Ishikawa (cell line): Measurements from ENCODE around the gene TMEM178B.

Source experiments
- CEBPB ChIP-seq: IDR thresholded peaks from 2 replicates; pipeline ENCODE4 v1.6.1; 2012
- CREB1 ChIP-seq: IDR thresholded peaks from 2 replicates; pipeline ENCODE4 v1.6.1; 2012; ENCODE audit warnings: low read depth
- EGR1 ChIP-seq: IDR thresholded peaks from 2 replicates; pipeline ENCODE4 v1.6.1; 2012
- EP300 ChIP-seq: IDR thresholded peaks from 2 replicates; pipeline ENCODE4 v1.6.1; 2012; ENCODE audit warnings: borderline replicate concordance
- FOXM1 ChIP-seq: IDR thresholded peaks from 2 replicates; pipeline ENCODE4 v1.6.1; 2012; ENCODE audit warnings: low read depth, borderline replicate concordance
- NFIC ChIP-seq: IDR thresholded peaks from 2 replicates; pipeline ENCODE4 v1.6.1; 2012
- RAD21 ChIP-seq: IDR thresholded peaks from 2 replicates; pipeline ENCODE4 v1.6.1; 2012; ENCODE audit warnings: low read depth
- TAF1 ChIP-seq: IDR thresholded peaks from 2 replicates; pipeline ENCODE4 v1.6.1; 2012; ENCODE audit warnings: low read depth, mild to moderate bottlenecking
- TCF12 ChIP-seq: IDR thresholded peaks from 2 replicates; pipeline ENCODE4 v1.6.1; 2012; ENCODE audit warnings: low read depth
- TEAD4 ChIP-seq: IDR thresholded peaks from 2 replicates; pipeline ENCODE4 v1.6.1; 2012
- YY1 ChIP-seq: IDR thresholded peaks from 2 replicates; pipeline ENCODE4 v1.6.1; 2012; ENCODE audit warnings: low read depth
- ZBTB7A ChIP-seq: IDR thresholded peaks from 2 replicates; pipeline ENCODE4 v1.6.1; 2012; ENCODE audit warnings: low read depth
- TF ChIP-seq, protein P1 (sequence below): IDR thresholded peaks from 2 replicates; pipeline ENCODE4 v1.6.1; 2012
- TF ChIP-seq, protein P2 (sequence below): IDR thresholded peaks from 2 replicates; pipeline ENCODE4 v1.6.1; 2012; ENCODE audit warnings: low read depth, mild to moderate bottlenecking
- TF ChIP-seq, protein P3 (sequence below): IDR thresholded peaks from 2 replicates; pipeline ENCODE4 v1.6.1; 2012

Gene TMEM178B

DNA sequence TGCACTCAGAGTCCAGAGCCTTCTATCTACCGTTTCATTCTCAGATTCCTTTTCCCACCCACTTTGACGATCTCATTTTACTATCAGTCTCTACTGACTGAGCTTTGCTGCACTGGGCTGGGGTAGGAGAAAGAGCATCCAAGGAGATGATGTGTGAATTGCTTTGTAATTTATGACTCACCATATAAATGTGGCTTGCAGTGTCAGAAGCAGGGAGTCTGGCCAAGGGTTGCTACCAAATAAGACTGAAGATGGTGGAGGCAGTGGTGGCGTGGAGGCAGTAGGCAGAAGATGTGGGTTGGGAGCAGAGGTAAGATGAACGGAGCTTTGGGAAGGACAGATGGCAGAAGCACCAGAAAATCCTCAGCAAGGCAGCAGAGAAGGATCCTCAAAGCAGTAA lies 404.0 kb downstream of the TMEM178B start:
- TF ChIP-seq YY1 = no peak
- TF ChIP-seq TCF12 = no peak
- no peak for TF ChIP-seq TAF1
- TF ChIP-seq TEAD4 = no peak
- TF ChIP-seq RAD21 = no peak
- no peak for TF ChIP-seq FOXM1
- no peak for TF ChIP-seq EP300
- TF ChIP-seq, protein P1, sequence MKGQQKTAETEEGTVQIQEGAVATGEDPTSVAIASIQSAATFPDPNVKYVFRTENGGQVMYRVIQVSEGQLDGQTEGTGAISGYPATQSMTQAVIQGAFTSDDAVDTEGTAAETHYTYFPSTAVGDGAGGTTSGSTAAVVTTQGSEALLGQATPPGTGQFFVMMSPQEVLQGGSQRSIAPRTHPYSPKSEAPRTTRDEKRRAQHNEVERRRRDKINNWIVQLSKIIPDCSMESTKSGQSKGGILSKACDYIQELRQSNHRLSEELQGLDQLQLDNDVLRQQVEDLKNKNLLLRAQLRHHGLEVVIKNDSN = no peak
- TF ChIP-seq CREB1 = no peak
- TF ChIP-seq, protein P2, sequence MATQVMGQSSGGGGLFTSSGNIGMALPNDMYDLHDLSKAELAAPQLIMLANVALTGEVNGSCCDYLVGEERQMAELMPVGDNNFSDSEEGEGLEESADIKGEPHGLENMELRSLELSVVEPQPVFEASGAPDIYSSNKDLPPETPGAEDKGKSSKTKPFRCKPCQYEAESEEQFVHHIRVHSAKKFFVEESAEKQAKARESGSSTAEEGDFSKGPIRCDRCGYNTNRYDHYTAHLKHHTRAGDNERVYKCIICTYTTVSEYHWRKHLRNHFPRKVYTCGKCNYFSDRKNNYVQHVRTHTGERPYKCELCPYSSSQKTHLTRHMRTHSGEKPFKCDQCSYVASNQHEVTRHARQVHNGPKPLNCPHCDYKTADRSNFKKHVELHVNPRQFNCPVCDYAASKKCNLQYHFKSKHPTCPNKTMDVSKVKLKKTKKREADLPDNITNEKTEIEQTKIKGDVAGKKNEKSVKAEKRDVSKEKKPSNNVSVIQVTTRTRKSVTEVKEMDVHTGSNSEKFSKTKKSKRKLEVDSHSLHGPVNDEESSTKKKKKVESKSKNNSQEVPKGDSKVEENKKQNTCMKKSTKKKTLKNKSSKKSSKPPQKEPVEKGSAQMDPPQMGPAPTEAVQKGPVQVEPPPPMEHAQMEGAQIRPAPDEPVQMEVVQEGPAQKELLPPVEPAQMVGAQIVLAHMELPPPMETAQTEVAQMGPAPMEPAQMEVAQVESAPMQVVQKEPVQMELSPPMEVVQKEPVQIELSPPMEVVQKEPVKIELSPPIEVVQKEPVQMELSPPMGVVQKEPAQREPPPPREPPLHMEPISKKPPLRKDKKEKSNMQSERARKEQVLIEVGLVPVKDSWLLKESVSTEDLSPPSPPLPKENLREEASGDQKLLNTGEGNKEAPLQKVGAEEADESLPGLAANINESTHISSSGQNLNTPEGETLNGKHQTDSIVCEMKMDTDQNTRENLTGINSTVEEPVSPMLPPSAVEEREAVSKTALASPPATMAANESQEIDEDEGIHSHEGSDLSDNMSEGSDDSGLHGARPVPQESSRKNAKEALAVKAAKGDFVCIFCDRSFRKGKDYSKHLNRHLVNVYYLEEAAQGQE = no peak
- TF ChIP-seq NFIC = no peak
- no peak for TF ChIP-seq EGR1
- no peak for TF ChIP-seq CEBPB

DNA sequence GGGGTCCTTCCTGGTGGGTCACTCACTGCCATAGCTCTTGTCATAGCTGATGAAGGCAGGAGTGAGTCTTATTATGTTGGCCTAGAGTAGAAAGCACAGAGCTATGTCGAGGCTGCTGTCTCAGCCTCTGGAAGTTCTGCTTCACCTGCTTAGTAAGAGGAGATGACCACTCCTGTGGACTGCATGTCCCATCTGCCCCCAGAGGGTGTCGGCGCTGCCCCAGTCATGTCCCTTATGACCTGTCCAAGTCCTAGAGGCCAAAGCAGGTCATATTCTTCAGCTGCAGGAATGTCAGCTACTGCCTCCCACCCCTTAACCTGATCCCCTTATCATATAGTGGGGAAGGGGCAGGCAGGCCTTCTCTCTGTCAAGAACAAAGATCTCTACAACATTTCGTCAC lies 405.0 kb downstream of the TMEM178B start:
- TF ChIP-seq CEBPB = no peak
- TF ChIP-seq CREB1 = no peak
- TF ChIP-seq, protein P3, sequence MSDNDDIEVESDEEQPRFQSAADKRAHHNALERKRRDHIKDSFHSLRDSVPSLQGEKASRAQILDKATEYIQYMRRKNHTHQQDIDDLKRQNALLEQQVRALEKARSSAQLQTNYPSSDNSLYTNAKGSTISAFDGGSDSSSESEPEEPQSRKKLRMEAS = no peak
- TF ChIP-seq FOXM1 = no peak
- no peak for TF ChIP-seq RAD21
- TF ChIP-seq ZBTB7A = no peak
- TF ChIP-seq, protein P1 = no peak
- no peak for TF ChIP-seq TAF1
- TF ChIP-seq, protein P2 = no peak
- TF ChIP-seq EGR1 = no peak
- no peak for TF ChIP-seq TEAD4
- no peak for TF ChIP-seq EP300
- TF ChIP-seq TCF12 = no peak
- no peak for TF ChIP-seq YY1

DNA sequence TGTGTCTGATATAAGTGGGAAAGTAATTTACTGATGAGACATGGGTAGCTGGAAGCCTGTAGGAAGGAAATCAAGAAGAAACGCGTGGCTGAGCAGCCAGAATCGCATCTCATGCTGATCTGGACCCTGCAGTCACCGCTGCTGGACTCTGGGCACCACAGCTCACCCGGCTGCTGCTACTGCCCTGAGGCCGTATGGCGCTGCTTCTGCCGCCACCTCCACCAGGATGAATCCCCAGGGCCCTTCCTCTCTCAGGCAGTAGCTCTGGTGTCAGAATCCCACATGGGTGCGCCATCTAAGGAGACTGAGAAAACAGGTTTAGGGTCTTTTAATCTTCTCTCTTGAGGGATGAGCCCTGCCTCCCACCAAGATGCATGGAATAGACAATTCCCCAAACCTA lies 407.1 kb downstream of the TMEM178B start:
- TF ChIP-seq YY1 (no peak), TEAD4 (no peak)

DNA sequence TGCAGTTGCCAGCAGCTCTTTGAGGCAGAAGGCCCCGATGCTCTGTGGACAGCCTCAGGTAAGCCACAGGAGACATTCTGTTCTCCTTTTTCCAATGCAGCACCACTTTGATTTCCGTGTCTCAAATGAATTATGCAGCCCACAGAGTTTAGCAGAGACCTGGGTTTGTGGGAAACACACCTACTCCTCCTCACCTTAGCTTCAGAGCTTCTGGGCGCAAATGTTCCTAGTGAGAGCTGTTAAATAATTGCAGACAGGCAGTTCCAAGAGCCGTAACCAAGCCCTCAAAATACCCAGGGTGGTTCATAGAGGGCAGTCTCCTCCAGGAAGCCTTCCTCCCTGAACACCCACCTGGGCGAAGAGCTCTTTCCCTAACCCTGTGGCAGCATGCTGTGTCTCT lies 408.1 kb downstream of the TMEM178B start:
- no peak for TF ChIP-seq TAF1
- no peak for TF ChIP-seq TEAD4
- TF ChIP-seq, protein P3 = no peak
- no peak for TF ChIP-seq TCF12
- TF ChIP-seq, protein P2 = no peak
- TF ChIP-seq, protein P1 = no peak
- no peak for TF ChIP-seq RAD21
- no peak for TF ChIP-seq NFIC
- no peak for TF ChIP-seq EP300
- no peak for TF ChIP-seq CREB1
- no peak for TF ChIP-seq FOXM1
- no peak for TF ChIP-seq ZBTB7A
- TF ChIP-seq CEBPB = no peak
- TF ChIP-seq YY1 = no peak

DNA sequence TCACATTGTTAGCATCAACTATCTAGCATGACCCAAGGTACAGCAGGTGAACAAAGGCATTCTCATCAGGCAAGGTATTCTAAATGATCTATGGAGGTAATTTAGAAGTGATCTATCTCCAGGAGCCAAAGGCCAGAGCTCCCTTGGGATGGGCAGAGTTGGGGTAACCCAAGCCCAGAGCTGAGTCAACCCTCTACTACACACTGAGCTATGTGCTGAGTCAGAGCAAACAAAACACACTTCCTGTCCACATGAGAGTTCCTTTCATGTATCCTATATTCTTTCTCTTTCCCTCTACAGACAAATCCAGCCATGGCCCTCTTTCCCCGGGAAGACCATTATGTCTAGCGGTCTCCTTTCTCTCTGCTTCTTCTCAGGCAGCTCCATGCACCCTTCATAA lies 409.2 kb downstream of the TMEM178B start:
- TF ChIP-seq ZBTB7A (no peak), EP300 (no peak), RAD21 (no peak), YY1 (no peak), TAF1 (no peak), TCF12 (no peak), EGR1 (no peak), NFIC (no peak), FOXM1 (no peak), CEBPB (no peak)
- TF ChIP-seq, protein P1 = no peak
- TF ChIP-seq, protein P3 = no peak
- TF ChIP-seq, protein P2 = no peak
